ENCODE measurements around the gene SCN5A.

The SCN5A gene

DNA sequence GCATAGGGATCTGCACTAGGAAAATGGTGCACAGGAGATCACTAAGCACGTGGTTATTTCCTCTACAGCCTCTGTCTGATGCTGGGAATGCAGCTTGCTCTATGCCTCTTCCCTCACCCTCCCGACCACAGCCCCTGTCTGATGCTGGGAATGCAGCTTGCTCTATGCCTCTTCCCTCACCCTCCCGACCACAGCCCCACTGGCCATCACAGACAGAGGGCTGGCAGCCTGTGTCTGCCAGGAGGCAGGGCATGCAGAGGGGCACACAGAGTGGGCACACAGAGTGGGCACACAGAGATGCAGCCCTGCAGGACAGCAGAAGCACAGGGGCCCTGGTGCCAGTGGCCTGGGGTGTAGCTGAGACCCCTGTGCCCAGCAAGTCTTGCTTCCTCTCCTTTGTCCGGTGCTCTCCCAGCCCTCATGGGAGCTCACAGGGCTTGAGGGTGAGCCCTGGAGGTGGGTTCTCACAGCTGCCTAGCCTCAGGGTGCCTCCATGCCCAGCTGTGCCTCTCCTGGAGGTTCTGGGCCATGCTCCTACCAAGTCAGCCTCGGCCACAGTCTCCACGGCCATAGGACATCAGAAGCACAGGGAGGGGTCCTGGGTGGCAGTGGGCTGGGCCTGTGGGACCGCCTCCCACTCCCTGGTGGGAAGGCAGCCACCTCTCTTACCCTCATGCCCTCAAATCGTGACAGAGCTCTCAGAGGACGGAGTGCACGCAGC is 87.6 kb downstream of the SCN5A start:
- Histone ChIP-seq H3K79me2 (ENCODE audit: low read length) (no peaks in the 10 kb centered on the region), H4K20me1 (ENCODE audit: insufficient read depth, low read length) (no peaks in the 10 kb centered on the region), H3K9me3 (ENCODE audit: insufficient read depth, low read length) (no peaks in the 10 kb centered on the region), H3K27ac (ENCODE audit: low read length) (no peak overlapping the region), H3K4me3 (ENCODE audit: low read length) (no peak overlapping the region), H3K4me2 (ENCODE audit: low read length) (no peak overlapping the region), H2AFZ (ENCODE audit: low read depth, low read length) (no peak overlapping the region), H3K4me1 (ENCODE audit: low read length) (no peaks in the 10 kb centered on the region), H3K9ac (ENCODE audit: low read length) (no peak overlapping the region), H3K27me3 (ENCODE audit: low read depth, low read length) (peaks cover 7% of the 10 kb centered on the region), H3K36me3 (replicated peaks; ENCODE audit: low read depth, low read length) (no peaks in the 10 kb centered on the region)
- TF ChIP-seq EZH2phosphoT487 (IDR thresholded peaks at IDR 0.05; ENCODE audit: low read depth), result no peak
- TF ChIP-seq, protein P1, sequence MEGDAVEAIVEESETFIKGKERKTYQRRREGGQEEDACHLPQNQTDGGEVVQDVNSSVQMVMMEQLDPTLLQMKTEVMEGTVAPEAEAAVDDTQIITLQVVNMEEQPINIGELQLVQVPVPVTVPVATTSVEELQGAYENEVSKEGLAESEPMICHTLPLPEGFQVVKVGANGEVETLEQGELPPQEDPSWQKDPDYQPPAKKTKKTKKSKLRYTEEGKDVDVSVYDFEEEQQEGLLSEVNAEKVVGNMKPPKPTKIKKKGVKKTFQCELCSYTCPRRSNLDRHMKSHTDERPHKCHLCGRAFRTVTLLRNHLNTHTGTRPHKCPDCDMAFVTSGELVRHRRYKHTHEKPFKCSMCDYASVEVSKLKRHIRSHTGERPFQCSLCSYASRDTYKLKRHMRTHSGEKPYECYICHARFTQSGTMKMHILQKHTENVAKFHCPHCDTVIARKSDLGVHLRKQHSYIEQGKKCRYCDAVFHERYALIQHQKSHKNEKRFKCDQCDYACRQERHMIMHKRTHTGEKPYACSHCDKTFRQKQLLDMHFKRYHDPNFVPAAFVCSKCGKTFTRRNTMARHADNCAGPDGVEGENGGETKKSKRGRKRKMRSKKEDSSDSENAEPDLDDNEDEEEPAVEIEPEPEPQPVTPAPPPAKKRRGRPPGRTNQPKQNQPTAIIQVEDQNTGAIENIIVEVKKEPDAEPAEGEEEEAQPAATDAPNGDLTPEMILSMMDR (IDR thresholded peaks at IDR 0.05; ENCODE audit: low read depth, low read length), result no peak

DNA sequence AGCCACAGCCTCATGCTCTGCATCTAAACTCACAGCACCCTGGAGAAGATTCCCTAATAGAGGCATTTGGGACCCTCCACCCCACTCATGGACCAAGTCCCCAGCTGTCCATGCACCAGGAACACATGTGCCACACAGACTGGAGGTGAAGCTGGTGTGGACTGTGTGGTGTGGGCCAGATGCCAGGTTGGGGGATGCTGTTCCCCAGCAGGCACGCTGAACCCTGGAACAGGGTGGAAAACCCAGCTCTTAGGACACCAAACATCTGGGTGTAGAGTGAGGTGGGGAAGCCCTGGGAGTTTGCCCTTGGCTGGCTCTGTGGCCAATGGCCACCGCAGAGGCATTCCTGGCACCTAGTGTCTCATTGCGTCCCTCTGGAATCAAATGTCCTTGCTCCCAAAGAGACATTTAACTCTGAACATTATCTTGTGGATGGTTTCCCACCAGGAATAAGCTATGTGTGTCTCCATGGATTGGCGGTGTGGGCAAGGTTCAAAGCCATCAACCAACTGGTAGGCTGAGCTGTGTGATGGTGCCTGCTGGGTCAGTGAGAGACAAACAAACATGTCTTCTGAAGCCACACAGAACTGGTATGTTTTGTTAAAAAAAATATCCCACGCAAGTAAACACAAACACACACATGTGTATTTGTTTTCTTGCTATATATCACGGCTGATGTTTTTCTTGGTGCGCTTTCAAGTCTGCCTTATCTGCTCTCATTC is 88.3 kb downstream of the SCN5A start:
- H3K27ac ChIP-seq (ENCODE audit: low read length), result no peak overlapping the region
- H3K27me3 ChIP-seq (ENCODE audit: low read depth, low read length), result peaks cover 7% of the 10 kb centered on the region
- H3K9me3 ChIP-seq (ENCODE audit: insufficient read depth, low read length), result no peaks in the 10 kb centered on the region
- H3K4me2 ChIP-seq (ENCODE audit: low read length), result no peak overlapping the region
- no peak overlapping the region for H3K9ac ChIP-seq (ENCODE audit: low read length)
- H2AFZ ChIP-seq (ENCODE audit: low read depth, low read length), result no peak overlapping the region
- H4K20me1 ChIP-seq (ENCODE audit: insufficient read depth, low read length), result no peaks in the 10 kb centered on the region
- H3K79me2 ChIP-seq (ENCODE audit: low read length), result no peaks in the 10 kb centered on the region
- no peaks in the 10 kb centered on the region for H3K4me1 ChIP-seq (ENCODE audit: low read length)
- no peaks in the 10 kb centered on the region for H3K36me3 ChIP-seq (replicated peaks; ENCODE audit: low read depth, low read length)
- TF ChIP-seq, protein P1 (IDR thresholded peaks at IDR 0.05; ENCODE audit: low read depth, low read length), result no peak
- TF ChIP-seq EZH2phosphoT487 (IDR thresholded peaks at IDR 0.05; ENCODE audit: low read depth), result no peak
- no peak overlapping the region for H3K4me3 ChIP-seq (ENCODE audit: low read length)

DNA sequence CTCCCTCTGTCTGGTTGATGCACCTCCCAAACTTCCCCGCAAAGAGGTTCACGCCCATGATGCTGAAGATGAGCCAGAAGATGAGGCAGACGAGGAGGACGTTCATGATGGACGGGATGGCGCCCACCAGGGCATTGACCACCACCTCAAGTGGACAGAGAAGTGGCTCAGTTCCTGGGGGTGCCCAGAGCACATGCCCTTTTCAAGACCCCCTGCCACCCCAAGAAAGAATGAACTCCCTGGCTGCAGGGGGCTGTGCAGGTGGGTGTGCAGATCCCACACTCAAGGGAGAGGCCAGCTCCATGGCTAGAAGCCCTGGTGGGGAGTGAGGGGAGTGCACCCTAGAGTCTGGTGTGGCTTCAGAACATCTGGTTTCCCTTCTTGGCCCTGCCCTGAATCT is 89.2 kb downstream of the SCN5A start:
- H3K36me3 ChIP-seq (replicated peaks; ENCODE audit: low read depth, low read length), result no peaks in the 10 kb centered on the region
- TF ChIP-seq EZH2phosphoT487 (IDR thresholded peaks at IDR 0.05; ENCODE audit: low read depth), result no peak
- TF ChIP-seq, protein P1 (IDR thresholded peaks at IDR 0.05; ENCODE audit: low read depth, low read length), result no peak

DNA sequence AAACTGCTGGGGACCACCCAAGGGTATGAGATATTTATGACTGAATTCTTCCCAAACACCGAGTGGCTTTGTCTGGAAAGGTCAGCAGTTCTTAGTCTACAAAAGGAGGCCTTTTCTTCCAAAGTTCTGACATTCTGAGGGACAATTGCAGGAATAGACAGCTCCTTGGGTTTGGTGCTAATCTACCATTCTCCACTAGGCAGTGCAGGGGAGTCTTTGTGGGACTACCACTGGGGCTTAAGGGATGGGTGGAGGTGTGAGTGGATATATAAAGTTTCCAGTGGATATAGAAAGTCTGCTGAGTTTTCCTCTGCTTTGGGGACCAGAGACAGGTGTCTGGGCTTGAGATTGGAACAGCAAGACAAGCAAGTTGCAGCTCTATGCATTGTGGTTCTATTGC is 90.6 kb downstream of the SCN5A start:
- H3K79me2 ChIP-seq (ENCODE audit: low read length), result no peaks in the 10 kb centered on the region
- H3K9ac ChIP-seq (ENCODE audit: low read length), result no peak overlapping the region
- H3K36me3 ChIP-seq (replicated peaks; ENCODE audit: low read depth, low read length), result no peaks in the 10 kb centered on the region
- H3K4me1 ChIP-seq (ENCODE audit: low read length), result no peaks in the 10 kb centered on the region
- H3K9me3 ChIP-seq (ENCODE audit: insufficient read depth, low read length), result no peaks in the 10 kb centered on the region
- no peak overlapping the region for H3K27ac ChIP-seq (ENCODE audit: low read length)
- no peaks in the 10 kb centered on the region for H4K20me1 ChIP-seq (ENCODE audit: insufficient read depth, low read length)
- TF ChIP-seq EZH2phosphoT487 (IDR thresholded peaks at IDR 0.05; ENCODE audit: low read depth), result no peak
- TF ChIP-seq, protein P1 (IDR thresholded peaks at IDR 0.05; ENCODE audit: low read depth, low read length), result no peak
- no peak overlapping the region for H3K4me2 ChIP-seq (ENCODE audit: low read length)
- H2AFZ ChIP-seq (ENCODE audit: low read depth, low read length), result no peak overlapping the region
- H3K27me3 ChIP-seq (ENCODE audit: low read depth, low read length), result peaks cover 7% of the 10 kb centered on the region
- no peak overlapping the region for H3K4me3 ChIP-seq (ENCODE audit: low read length)

More for the DNA sequence above, 89.2 kb downstream of the SCN5A start:
- H3K9ac ChIP-seq (ENCODE audit: low read length), result no peak overlapping the region
- H3K27ac ChIP-seq (ENCODE audit: low read length), result no peak overlapping the region
- H3K4me3 ChIP-seq (ENCODE audit: low read length), result no peak overlapping the region
- H3K4me1 ChIP-seq (ENCODE audit: low read length), result no peaks in the 10 kb centered on the region
- no peak overlapping the region for H2AFZ ChIP-seq (ENCODE audit: low read depth, low read length)
- H4K20me1 ChIP-seq (ENCODE audit: insufficient read depth, low read length), result no peaks in the 10 kb centered on the region
- no peak overlapping the region for H3K4me2 ChIP-seq (ENCODE audit: low read length)
- H3K9me3 ChIP-seq (ENCODE audit: insufficient read depth, low read length), result no peaks in the 10 kb centered on the region
- H3K27me3 ChIP-seq (ENCODE audit: low read depth, low read length), result peaks cover 7% of the 10 kb centered on the region
- no peaks in the 10 kb centered on the region for H3K79me2 ChIP-seq (ENCODE audit: low read length)

Data from OCI-LY3 (cell line).